ENCODE data around the gene PSMG1. TPM values are rescaled to one million over a fixed set of nuclear protein-coding genes. Genes with fewer than 3 reads are reported as not detected.
A peak's percentile ranks its signal among the peaks of the same experiment; 100 is the strongest.
"Not testable (repeated sequence)": the region's sequence is repeated elsewhere in the genome, so short reads cannot be mapped to it uniquely, and the experiment has no call there.

The PSMG1 gene
- total RNA-seq, 2 experiments from 2014 or later, result 70.8 to 70.9 TPM

DNA sequence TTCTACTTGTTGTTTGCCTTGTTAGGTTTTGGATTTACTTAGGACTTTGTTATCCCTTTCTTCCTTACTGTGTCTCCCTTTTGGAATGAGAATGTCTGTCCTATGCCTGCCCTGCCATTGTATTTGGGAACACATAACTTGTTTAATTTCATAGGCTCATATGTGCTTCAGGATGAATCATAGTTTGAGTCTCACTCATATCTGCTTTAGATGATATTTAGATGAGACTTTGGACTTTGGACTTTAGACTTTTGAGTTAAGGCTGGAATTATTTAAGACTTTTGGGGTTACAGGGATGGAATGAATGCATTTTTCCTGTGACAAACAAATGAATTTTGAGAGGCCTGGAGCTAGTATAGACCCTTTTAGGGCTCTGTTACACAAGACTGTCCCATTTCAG is 33.4 kb downstream of the PSMG1 start:
- H3K4me1 Mint-ChIP-seq (ENCODE audit: low read depth), result no peaks in the 10 kb centered on the region
- intact Hi-C loops (cut with micrococcal nuclease), result no loop called here
- H3K27me3 Mint-ChIP-seq (ENCODE audit: low read depth), result no peaks in the 10 kb centered on the region
- H3K36me3 Mint-ChIP-seq (ENCODE audit: low read depth), result no peaks in the 10 kb centered on the region
- DNase-seq, result no peak
- H3K4me3 Mint-ChIP-seq, result no peak overlapping the region
- no peak overlapping the region for H3K27ac Mint-ChIP-seq
- no peaks in the 10 kb centered on the region for H3K9me3 Mint-ChIP-seq
- CTCF ChIA-PET, result interaction anchor here (0.5 kb wide), 1 partner anchor 10 kb away, joined by 5 read pairs; no protein-coding TSS in a partner anchor

DNA sequence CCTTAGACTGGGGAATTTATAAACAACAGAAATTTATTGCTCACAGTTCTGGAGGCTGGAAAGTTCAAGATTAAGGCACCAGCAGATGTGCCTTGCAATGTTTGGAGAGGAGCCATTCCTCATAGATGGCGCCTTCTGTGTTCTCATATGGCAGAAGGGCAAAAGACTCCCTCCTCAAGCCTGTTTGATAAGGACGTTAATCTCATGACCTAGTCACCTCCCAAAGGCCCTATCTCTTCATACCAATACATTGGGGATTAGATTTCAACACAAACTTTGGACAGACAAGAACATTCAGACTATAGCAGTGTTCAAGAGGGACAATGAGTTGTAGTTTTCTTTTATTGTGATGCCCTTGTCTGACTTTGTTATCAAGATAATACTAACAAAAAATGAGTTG is 34.3 kb downstream of the PSMG1 start:
- Mint-ChIP-seq H3K27me3 (ENCODE audit: low read depth) (no peaks in the 10 kb centered on the region), H3K27ac (no peak overlapping the region), H3K4me3 (no peak overlapping the region), H3K4me1 (ENCODE audit: low read depth) (no peaks in the 10 kb centered on the region), H3K9me3 (no peaks in the 10 kb centered on the region), H3K36me3 (ENCODE audit: low read depth) (no peaks in the 10 kb centered on the region)
- DNase-seq, result no peak
- CTCF ChIA-PET, result no interaction called here
- intact Hi-C loops (cut with micrococcal nuclease), result no loop called here

DNA sequence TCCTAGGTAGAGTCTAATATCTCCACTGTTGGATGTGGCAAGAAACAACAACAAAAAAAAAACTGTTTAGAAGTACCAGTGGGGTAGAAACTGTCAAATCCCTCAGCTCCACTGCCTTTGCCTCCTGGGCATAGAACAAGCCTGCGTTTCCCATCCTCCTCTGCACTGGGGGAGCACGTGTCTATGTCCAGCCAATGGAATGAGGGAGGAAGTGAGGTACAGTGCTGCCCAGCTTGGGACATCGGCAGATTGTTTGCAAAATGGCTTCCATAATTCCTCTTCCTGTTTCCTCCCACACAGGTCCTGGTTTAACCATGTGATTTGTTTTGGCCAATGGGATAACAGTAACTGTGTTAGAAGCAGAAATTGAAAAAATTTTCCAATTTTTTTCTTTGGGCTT is 39.1 kb downstream of the PSMG1 start:
- DNase-seq, result no peak
- Mint-ChIP-seq H3K4me1 (ENCODE audit: low read depth) (no peaks in the 10 kb centered on the region), H3K36me3 (ENCODE audit: low read depth) (no peaks in the 10 kb centered on the region), H3K4me3 (no peak overlapping the region), H3K27ac (no peak overlapping the region), H3K27me3 (ENCODE audit: low read depth) (no peaks in the 10 kb centered on the region), H3K9me3 (no peaks in the 10 kb centered on the region)
- intact Hi-C loops (cut with micrococcal nuclease), result loop anchor here (5.0 kb wide), 1 partner anchor 243 kb away; no protein-coding TSS in a partner anchor
- CTCF ChIA-PET, result no interaction called here

DNA sequence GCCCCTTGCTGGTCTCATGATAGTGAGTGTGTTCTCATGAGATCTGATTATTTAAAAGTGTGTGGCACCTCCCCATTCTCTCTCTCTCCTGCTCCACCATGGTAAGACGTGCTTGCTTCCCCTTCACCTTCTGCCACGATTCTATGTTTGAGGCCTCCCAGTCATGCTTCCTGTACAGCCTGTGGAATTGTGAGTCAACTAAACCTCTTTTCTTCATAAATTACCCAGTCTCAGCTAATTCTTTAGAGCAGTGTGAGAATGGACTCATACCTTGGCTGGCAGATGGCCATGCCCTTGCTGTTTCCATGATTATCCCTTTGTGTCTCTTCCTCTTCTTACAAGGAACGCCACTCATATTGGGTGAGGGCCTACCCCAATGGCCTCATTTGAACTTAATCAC is 40.3 kb downstream of the PSMG1 start:
- intact Hi-C loops (cut with micrococcal nuclease), result loop anchor here (5.0 kb wide), 1 partner anchor 244 kb away; no protein-coding TSS in a partner anchor
- no peak for DNase-seq

DNA sequence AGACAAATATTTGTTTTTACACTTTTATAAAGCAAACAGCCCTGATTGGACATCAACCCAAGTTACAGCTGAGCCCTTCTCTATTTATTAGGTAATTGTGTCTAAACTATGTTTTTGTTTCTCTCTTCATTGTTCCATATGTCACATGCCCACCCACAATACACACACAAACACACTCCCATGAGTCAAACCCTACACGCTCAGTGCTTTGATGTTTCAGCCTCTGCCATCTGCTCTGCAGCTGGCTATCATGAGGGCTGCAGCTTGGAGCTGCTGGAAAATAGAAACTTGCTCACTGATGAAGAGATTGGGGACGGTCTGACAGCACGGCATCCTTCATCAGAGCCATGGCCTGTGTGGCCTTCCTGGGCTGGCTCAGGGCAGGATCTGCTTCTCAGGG is 41.7 kb downstream of the PSMG1 start:
- no peaks in the 10 kb centered on the region for H3K9me3 Mint-ChIP-seq
- CTCF ChIA-PET, result no interaction called here
- no peaks in the 10 kb centered on the region for H3K4me1 Mint-ChIP-seq (ENCODE audit: low read depth)
- no peak overlapping the region for H3K4me3 Mint-ChIP-seq
- H3K36me3 Mint-ChIP-seq (ENCODE audit: low read depth), result no peaks in the 10 kb centered on the region
- DNase-seq, result no peak
- H3K27me3 Mint-ChIP-seq (ENCODE audit: low read depth), result peaks cover 2% of the 10 kb centered on the region
- intact Hi-C loops (cut with micrococcal nuclease), result loop anchor here (5.0 kb wide), 1 partner anchor 246 kb away; no protein-coding TSS in a partner anchor
- H3K27ac Mint-ChIP-seq, result no peak overlapping the region

More for the DNA sequence above, 40.3 kb downstream of the PSMG1 start:
- CTCF ChIA-PET, result no interaction called here
- Mint-ChIP-seq H3K4me1 (ENCODE audit: low read depth) (no peaks in the 10 kb centered on the region), H3K27me3 (ENCODE audit: low read depth) (peaks cover 2% of the 10 kb centered on the region), H3K36me3 (ENCODE audit: low read depth) (no peaks in the 10 kb centered on the region), H3K4me3 (no peak overlapping the region), H3K9me3 (no peaks in the 10 kb centered on the region), H3K27ac (no peak overlapping the region)

DNA sequence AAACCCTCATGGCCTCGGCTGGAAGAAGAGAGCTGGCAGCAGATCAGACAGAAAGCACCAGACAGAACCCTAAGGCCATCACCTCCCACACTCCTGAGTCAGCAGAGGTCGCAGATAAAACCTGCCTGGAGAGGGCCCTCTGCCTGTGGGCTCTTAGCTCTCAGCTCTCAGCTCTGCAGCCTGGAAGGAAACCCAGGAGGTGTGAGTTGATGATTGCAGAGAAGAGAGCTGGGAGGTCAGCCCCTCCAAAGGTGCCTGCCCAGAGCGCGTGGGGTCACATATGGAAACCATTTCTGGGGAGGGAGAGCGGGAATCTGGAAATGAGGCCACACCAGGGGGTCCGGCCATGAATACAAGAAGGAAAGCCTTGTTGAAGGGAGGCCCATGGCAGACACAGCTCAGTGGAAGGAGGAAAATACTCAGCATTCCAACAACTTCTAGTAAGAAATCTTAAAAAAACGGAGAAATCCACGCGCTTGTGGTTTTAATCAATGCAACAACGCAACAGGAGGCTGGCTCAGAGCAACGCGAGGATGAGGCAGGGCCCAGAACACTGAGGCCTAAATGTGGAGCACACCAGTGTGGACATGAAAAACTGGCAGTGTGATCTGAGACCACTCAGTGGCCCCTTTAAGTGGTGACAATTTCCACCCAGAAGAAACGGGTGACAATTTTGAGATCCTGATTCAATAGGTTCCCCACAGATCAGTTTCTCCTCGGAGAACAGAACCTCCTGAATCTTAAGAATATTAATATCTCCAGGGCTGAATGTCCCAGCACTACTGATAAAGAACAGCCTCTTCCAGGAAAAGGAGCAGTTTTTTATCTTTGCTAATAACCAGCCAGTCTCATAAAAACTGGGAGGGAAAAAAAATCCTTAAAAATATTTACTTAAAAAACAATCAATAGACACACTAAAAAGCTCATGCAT is 45.7 kb downstream of the PSMG1 start:
- no peaks in the 10 kb centered on the region for H3K9me3 Mint-ChIP-seq
- intact Hi-C loops (cut with micrococcal nuclease), result loop anchor here (1.0 to 2.0 kb wide), 2 partner anchors 403 to 633 kb away; no protein-coding TSS in a partner anchor
- no peaks in the 10 kb centered on the region for H3K4me1 Mint-ChIP-seq (ENCODE audit: low read depth)
- H3K36me3 Mint-ChIP-seq (ENCODE audit: low read depth), result no peaks in the 10 kb centered on the region
- H3K4me3 Mint-ChIP-seq, result no peak overlapping the region
- H3K27ac Mint-ChIP-seq, result no peak overlapping the region
- CTCF ChIA-PET, result interaction anchor here (0.6 to 1.6 kb wide), 7 partner anchors 18 to 633 kb away, joined by 3 to 4 read pairs (median 3); no protein-coding TSS in a partner anchor
- no peak for DNase-seq
- peaks cover 2% of the 10 kb centered on the region for H3K27me3 Mint-ChIP-seq (ENCODE audit: low read depth)

DNA sequence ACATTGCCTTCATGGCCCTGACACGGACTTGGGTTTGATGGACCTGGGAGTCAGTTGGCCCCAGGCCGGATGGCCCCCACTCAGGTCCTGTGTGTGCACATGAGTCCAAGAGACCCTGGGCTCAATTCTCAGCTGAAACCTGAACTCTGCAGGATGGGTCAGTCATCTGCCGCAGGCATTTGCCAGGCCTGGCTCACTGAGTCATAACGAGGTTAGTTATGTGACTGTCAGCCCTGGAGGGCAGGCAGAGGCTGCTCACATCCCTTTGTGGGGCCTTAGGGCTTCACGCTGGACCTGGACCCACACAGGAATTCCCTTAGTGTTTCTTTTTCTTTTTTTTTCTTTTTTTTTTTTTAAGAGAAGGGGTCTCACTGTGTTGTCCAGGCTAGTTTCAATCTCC is 46.5 kb downstream of the PSMG1 start:
- DNase-seq, result no peak
- Mint-ChIP-seq H3K4me3 (no peak overlapping the region), H3K4me1 (ENCODE audit: low read depth) (no peaks in the 10 kb centered on the region), H3K27ac (no peak overlapping the region), H3K36me3 (ENCODE audit: low read depth) (no peaks in the 10 kb centered on the region), H3K9me3 (no peaks in the 10 kb centered on the region), H3K27me3 (ENCODE audit: low read depth) (peaks cover 2% of the 10 kb centered on the region)
- CTCF ChIA-PET, result interaction anchor here (0.6 to 1.6 kb wide), 4 partner anchors 294 to 629 kb away, joined by 3 to 4 read pairs (median 4); no protein-coding TSS in a partner anchor
- intact Hi-C loops (cut with micrococcal nuclease), result loop anchor here (2.0 kb wide), 1 partner anchor 632 kb away; no protein-coding TSS in a partner anchor

DNA sequence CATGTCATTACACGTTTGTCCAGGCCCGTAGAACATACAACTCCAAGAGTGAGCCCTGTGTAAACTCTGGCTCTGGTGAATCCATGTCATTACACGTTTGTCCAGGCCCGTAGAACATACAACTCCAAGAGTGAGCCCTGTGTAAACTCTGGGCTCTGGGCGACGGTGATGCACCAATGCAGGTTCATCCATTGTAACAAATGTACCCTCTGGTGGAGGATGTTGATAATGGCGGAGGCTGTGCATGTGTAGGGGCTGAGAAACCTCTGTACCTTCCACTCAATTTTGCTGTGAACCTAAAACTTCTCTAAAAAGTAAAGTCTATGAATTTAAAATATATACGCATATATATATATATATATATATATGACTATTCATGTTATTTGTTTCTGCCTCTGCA is 47.1 kb downstream of the PSMG1 start:
- H3K4me1 Mint-ChIP-seq (ENCODE audit: low read depth); H3K9me3 Mint-ChIP-seq; H3K27me3 Mint-ChIP-seq (ENCODE audit: low read depth); H3K27ac Mint-ChIP-seq; H3K36me3 Mint-ChIP-seq (ENCODE audit: low read depth); H3K4me3 Mint-ChIP-seq: not testable (repeated sequence)
- CTCF ChIA-PET, result interaction anchor here (0.6 to 1.6 kb wide), 2 partner anchors 293 to 402 kb away, joined by 3 read pairs; no protein-coding TSS in a partner anchor
- peak; percentile 27 for DNase-seq
- intact Hi-C loops (cut with micrococcal nuclease), result loop anchor here (2.0 kb wide), 1 partner anchor 631 kb away; no protein-coding TSS in a partner anchor

DNA sequence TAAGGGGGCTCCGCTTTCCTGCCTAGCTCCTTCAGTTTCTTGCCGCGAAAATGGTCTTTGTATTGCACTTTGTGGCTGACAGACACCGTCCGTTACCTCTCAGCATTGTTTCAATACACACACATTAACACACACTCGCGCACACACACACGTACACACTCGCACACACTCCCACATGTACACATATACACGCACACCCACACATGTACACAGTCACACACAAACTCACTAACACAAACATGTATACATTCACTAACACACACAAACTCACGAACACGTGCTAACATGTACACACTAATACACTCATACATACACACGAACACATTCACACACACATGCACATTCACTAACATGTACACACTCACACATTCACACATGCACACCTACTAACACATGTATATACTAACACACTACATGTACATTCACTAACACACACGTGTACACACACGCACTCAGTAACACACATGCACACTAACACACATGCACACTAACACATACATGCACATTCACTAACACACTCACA is 48.9 kb downstream of the PSMG1 start:
- Mint-ChIP-seq H3K4me1 (ENCODE audit: low read depth) (no peaks in the 10 kb centered on the region), H3K36me3 (ENCODE audit: low read depth) (no peaks in the 10 kb centered on the region), H3K9me3 (no peaks in the 10 kb centered on the region), H3K4me3 (no peak overlapping the region), H3K27ac (no peak overlapping the region), H3K27me3 (ENCODE audit: low read depth) (peaks cover 2% of the 10 kb centered on the region)
- intact Hi-C loops (cut with micrococcal nuclease), result no loop called here
- no peak for DNase-seq
- CTCF ChIA-PET, result interaction anchor here (0.7 to 1.7 kb wide), 3 partner anchors 11 to 464 kb away, joined by 3 to 6 read pairs (median 3); no protein-coding TSS in a partner anchor

DNA sequence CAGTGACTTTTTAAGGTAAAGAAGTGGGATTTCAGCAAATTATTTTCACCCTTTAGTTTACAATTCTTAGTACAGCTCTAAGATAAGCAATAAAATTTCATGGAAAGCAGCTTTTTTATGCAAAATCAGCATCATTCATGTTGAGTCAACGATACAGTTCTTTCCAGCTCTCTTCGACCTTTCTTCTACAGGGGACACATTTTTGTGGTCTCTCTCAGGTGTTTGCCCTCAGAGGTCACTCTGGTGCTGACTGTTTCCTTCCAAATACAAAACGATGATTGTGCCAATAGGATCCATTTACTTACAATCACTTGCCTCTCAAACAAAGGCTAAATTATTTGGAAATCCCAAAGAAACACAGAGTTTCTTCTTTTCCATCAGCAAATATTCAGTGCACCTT is 51.0 kb downstream of the PSMG1 start:
- DNase-seq, result no peak
- Mint-ChIP-seq H3K4me3 (no peak overlapping the region), H3K4me1 (ENCODE audit: low read depth) (no peaks in the 10 kb centered on the region), H3K27ac (no peak overlapping the region), H3K9me3 (no peaks in the 10 kb centered on the region), H3K27me3 (ENCODE audit: low read depth) (no peaks in the 10 kb centered on the region), H3K36me3 (ENCODE audit: low read depth) (no peaks in the 10 kb centered on the region)
- CTCF ChIA-PET, result interaction anchor here (1.7 kb wide), 1 partner anchor 9 kb away, joined by 5 read pairs; no protein-coding TSS in a partner anchor
- intact Hi-C loops (cut with micrococcal nuclease), result no loop called here

DNA sequence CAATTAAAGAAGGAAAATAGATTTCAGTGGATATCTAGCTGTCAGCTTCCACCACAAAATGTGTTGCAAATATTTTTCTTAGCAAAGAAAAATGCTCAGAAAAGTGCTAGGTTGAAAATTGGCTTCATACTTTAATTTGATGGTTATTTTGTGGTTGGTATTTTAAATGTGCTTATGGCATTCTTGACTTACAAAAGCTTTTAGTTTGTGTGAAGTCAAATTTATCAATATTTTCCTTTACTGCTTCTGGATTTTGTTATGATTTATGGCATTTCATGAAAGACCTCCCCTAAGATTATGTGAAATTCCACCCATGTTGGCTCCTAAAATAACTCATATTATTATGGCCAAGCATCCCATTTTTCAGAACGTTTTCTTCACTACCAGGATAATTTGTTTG is 51.5 kb downstream of the PSMG1 start:
- CTCF ChIA-PET, result interaction anchor here (1.7 kb wide), 1 partner anchor 8 kb away, joined by 5 read pairs; no protein-coding TSS in a partner anchor
- Mint-ChIP-seq H3K4me3 (no peak overlapping the region), H3K36me3 (ENCODE audit: low read depth) (no peaks in the 10 kb centered on the region), H3K27me3 (ENCODE audit: low read depth) (no peaks in the 10 kb centered on the region), H3K27ac (no peak overlapping the region), H3K9me3 (no peaks in the 10 kb centered on the region), H3K4me1 (ENCODE audit: low read depth) (no peaks in the 10 kb centered on the region)
- intact Hi-C loops (cut with micrococcal nuclease), result no loop called here
- DNase-seq, result no peak

DNA sequence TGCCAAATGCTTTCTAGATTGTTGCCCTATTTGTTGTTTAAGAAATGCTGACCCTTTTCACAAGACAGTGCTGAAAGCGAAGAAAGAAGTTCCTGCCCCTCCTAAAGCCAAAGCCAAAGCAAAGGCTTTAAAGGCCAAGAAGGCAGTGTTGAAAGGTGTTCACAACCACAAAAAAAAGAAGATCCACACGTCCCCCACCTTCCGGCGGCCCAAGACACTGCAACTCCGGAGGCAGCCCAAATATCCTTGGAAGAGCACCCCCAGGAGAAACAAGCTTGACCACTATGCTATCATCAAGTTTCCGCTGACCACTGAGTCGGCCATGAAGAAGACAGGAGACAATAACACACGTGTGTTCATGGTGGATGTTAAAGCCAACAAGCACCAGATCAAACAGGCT is 55.7 kb downstream of the PSMG1 start:
- intact Hi-C loops (cut with micrococcal nuclease), result no loop called here
- Mint-ChIP-seq H3K4me1 (ENCODE audit: low read depth) (no peaks in the 10 kb centered on the region), H3K27ac (no peak overlapping the region), H3K27me3 (ENCODE audit: low read depth) (no peaks in the 10 kb centered on the region), H3K9me3 (no peaks in the 10 kb centered on the region), H3K36me3 (ENCODE audit: low read depth) (no peaks in the 10 kb centered on the region), H3K4me3 (no peak overlapping the region)
- no peak for DNase-seq
- CTCF ChIA-PET, result no interaction called here
